ENCODE results near the gene PDGFA.

PDGFA gene

DNA sequence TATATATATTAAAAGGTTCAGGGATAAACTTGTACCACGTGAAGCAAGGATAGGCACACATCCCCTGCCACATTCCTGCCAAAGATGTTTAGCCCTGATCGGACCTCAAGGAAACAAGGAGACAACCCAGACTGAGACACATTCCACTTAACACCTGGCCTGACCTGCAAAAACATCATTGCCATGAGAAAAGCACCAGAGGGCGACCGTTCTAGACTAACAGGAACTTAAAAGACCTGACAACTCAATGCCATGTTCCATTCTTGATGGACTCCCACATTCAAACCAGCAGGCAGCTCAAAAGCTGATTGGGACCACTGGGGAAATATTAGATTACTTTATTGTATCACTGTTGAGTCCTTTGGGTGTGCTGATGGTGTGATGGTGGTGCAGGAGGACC lies 8.1 kb upstream of the PDGFA start:
- Histone ChIP-seq H3K27me3 (replicated peaks) (no peaks in the 10 kb centered on the region), H3K4me3 (ENCODE audit: low read depth, low read length) (no peak overlapping the region), H3K27ac (no peak overlapping the region), H3K36me3 (replicated peaks) (no peaks in the 10 kb centered on the region)
- no peak for DNase-seq
- TF ChIP-seq, protein P1, sequence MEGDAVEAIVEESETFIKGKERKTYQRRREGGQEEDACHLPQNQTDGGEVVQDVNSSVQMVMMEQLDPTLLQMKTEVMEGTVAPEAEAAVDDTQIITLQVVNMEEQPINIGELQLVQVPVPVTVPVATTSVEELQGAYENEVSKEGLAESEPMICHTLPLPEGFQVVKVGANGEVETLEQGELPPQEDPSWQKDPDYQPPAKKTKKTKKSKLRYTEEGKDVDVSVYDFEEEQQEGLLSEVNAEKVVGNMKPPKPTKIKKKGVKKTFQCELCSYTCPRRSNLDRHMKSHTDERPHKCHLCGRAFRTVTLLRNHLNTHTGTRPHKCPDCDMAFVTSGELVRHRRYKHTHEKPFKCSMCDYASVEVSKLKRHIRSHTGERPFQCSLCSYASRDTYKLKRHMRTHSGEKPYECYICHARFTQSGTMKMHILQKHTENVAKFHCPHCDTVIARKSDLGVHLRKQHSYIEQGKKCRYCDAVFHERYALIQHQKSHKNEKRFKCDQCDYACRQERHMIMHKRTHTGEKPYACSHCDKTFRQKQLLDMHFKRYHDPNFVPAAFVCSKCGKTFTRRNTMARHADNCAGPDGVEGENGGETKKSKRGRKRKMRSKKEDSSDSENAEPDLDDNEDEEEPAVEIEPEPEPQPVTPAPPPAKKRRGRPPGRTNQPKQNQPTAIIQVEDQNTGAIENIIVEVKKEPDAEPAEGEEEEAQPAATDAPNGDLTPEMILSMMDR (IDR thresholded peaks at IDR 0.05; ENCODE audit: low read depth, low read length, missing control alignments), result no peak
- in situ Hi-C loops (cut with HindIII; ENCODE audit: low pct_ligation_motif_present, low sequenced_read_pairs), result no loop called here

DNA sequence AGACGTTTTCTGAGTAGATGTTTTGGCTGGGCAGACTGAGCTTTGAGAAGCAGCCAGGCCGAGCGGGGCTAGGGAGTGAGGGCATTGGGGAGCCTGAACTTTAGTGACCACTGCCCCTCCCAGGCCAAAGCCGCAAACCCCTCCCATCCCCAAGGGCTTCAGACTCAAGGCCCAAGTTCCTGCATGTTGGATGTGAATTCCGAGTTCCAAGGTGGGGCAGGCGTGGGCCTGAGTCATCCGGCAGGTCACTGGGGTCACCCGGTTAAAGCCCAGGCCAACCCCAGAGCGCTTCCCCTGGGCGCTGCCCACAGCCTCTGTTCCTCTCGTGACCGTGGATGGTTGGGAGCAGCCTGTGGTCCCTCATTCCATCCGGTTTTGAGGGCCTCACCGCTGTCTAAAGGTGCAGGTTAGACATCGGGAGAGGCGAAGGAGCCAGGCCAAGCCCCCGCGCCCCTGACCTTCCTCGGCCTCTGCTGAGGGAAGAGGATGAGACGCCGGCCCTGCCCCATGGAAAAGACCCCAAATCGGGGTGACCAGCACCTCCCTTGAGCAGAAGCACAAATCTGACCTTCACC lies 6.9 kb upstream of the PDGFA start:
- DNase-seq, result no peak
- in situ Hi-C loops (cut with HindIII; ENCODE audit: low pct_ligation_motif_present, low sequenced_read_pairs), result no loop called here
- no peak overlapping the region for H3K27ac ChIP-seq

DNA sequence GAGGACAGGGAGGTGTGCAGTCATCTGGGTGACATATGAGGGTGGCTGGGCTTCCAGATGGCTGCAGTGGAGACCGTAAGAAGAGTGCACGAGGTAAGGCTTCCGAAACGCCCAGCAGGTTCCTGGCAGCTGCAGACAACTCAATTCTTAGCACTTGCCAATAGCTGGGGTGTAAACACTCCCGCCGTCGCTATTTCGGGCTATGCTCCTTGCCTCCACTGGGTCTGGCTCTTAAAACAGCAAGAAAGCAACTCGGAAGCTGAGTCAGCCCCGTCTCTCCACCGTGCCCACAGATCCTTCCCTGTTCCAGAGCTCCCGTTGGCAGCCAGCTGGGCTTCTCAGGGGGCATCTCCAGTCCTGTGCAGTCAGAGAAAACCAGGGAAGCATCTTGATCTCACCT lies 6.1 kb upstream of the PDGFA start:
- DNase-seq, result no peak
- TF ChIP-seq, protein P1 (IDR thresholded peaks at IDR 0.05; ENCODE audit: low read depth, low read length, missing control alignments), result no peak
- Histone ChIP-seq H3K27ac (no peak overlapping the region), H3K36me3 (replicated peaks) (no peaks in the 10 kb centered on the region), H3K4me3 (ENCODE audit: low read depth, low read length) (no peak overlapping the region), H3K27me3 (replicated peaks) (peaks cover 6% of the 10 kb centered on the region)
- in situ Hi-C loops (cut with HindIII; ENCODE audit: low pct_ligation_motif_present, low sequenced_read_pairs), result no loop called here

More for the DNA sequence above, 6.9 kb upstream of the PDGFA start:
- Histone ChIP-seq H3K4me3 (ENCODE audit: low read depth, low read length) (no peak overlapping the region), H3K36me3 (replicated peaks) (no peaks in the 10 kb centered on the region), H3K27me3 (replicated peaks) (peaks cover 1% of the 10 kb centered on the region)
- TF ChIP-seq, protein P1 (IDR thresholded peaks at IDR 0.05; ENCODE audit: low read depth, low read length, missing control alignments), result no peak

DNA sequence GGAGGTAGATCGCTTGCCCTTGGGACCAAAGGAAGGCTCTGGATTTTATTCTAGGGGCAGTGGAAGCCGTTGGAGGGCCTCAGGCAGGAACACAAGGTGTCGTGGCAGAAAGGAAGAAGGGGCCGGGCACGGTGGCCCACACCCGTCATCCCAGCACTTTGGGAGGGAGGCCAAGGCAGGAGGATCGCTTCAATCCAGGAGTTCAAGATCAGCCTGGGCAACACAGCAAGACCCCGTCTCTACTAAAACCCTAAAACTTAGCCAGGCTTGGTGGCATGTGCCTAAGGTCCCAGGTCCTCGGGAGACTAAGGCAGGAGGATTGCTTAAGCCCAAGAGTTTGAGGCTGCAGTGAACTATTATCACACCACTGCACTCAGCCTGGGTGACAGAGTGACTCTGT lies 5.2 kb upstream of the PDGFA start:
- H3K4me3 ChIP-seq (ENCODE audit: low read depth, low read length), result no peak overlapping the region
- no peaks in the 10 kb centered on the region for H3K36me3 ChIP-seq (replicated peaks)
- H3K27me3 ChIP-seq (replicated peaks), result peaks cover 6% of the 10 kb centered on the region
- H3K27ac ChIP-seq, result no peak overlapping the region
- in situ Hi-C loops (cut with HindIII; ENCODE audit: low pct_ligation_motif_present, low sequenced_read_pairs), result no loop called here
- TF ChIP-seq, protein P1 (IDR thresholded peaks at IDR 0.05; ENCODE audit: low read depth, low read length, missing control alignments), result no peak
- no peak for DNase-seq

DNA sequence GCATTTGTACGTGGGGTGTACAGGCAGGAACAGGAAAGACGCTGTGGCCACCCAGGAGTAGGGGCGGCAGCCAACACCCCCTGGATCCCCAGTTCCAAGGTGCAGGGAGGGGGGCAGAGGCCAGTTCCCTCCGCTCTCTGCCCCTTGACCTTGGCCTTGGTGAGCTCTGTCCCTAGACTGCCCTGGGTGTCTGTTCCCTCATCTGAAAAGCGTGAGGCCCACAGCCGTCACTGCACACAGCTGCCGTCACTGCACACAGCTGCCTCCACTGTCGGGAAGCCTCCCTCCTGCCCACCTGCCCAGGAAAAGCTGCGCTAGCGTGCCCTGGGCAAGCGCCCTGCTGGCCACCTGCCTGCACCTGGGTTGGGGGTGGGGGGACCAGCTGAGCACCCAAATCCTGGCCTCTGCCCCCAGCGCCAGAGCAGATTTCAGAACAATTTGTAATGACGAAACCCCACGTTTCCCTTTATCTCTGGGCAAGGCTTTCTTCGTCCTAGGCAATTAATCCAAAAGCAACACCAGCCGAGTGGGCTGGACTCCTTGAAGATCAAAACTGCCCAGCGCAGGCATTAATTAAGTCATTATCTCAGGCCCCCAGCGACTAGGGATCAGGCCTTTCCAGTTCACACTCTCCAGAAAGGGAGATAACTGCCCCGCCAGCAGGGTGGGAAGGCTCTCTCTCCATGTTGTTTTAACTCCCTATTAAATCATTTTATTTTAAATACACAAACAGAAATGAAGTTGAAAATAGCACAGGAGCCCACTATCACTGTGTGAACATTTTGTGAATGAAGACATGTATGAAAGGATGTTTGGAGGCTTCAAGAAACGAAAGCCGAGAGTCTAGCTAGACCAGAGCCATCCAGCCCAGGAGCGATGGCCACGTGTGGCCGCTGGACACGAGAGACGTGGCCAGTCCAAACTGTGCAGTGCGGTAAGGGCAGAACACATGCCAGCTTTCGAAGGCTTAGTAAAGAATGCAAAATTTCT lies 4.0 kb upstream of the PDGFA start:
- in situ Hi-C loops (cut with HindIII; ENCODE audit: low pct_ligation_motif_present, low sequenced_read_pairs), result no loop called here
- Histone ChIP-seq H3K27ac (no peak overlapping the region), H3K27me3 (replicated peaks) (peaks cover 6% of the 10 kb centered on the region), H3K36me3 (replicated peaks) (no peaks in the 10 kb centered on the region), H3K4me3 (ENCODE audit: low read depth, low read length) (no peak overlapping the region)
- no peak for DNase-seq
- TF ChIP-seq, protein P1 (IDR thresholded peaks at IDR 0.05; ENCODE audit: low read depth, low read length, missing control alignments), result no peak

Measured in brain microvascular endothelial cell (primary cell).